ENCODE data around the gene ATF7. TPM values are rescaled to one million over a fixed set of nuclear protein-coding genes. Genes with fewer than 3 reads are reported as not detected.
A peak's percentile ranks its signal among the peaks of the same experiment; 100 is the strongest.

The ATF7 gene
- total and polyA plus RNA-seq, 2 of the 4 experiments (the other 2 are of a cell fraction), result 7.0 to 16.3 TPM

- peaks cover 84% of the 10 kb centered on the region for H3K36me3 ChIP-seq (ENCODE audit: control insufficient read depth, insufficient read depth, low read length)
- no peaks in the 10 kb centered on the region for H3K9me3 ChIP-seq (ENCODE audit: control insufficient read depth, insufficient read depth, low read length)
- WGBS, 2 experiments (ENCODE audit: extremely low coverage in 2 of 2, insufficient read length in 1 of 2), result no CpG with 5 or more reads among the region's 1 CpG
- dilution Hi-C loops (cut with HindIII; ENCODE audit: low sequenced_read_pairs, unreplicated experiment), result no loop called here
- peaks cover 40 to 73% of the 10 kb centered on the region in 2 experiments for H3K79me1 ChIP-seq (ENCODE audit: low read depth in 1 of 2, low read length in 2 of 2)
- CTCF ChIA-PET, result interaction anchor here (0.6 kb wide), 1 partner anchor 11 kb away, joined by 3 read pairs; no protein-coding TSS in a partner anchor
- H2BK5ac ChIP-seq (ENCODE audit: low read depth, low read length, poor library complexity, severe bottlenecking), result no peak overlapping the region
- no peak overlapping the region for H3K23ac ChIP-seq (ENCODE audit: low read depth, low read length)
- intact Hi-C loops (cut with micrococcal nuclease), result no loop called here
- H4K91ac ChIP-seq (ENCODE audit: insufficient read depth, low read depth, low read length), result no peak overlapping the region
- H3K9me1 ChIP-seq (ENCODE audit: insufficient read depth, low read length), result no peaks in the 10 kb centered on the region; the same call in 1 of the 2 replicates
- peaks cover 82% of the 10 kb centered on the region for H4K20me1 ChIP-seq (ENCODE audit: insufficient read depth, low read length)
- no peak overlapping the region for H2BK15ac ChIP-seq (ENCODE audit: low read depth, low read length)
- TF ChIP-seq SMC3 (IDR thresholded peaks at IDR 0.05; ENCODE audit: low read depth, low read length) (no peak), BHLHE40 (IDR thresholded peaks at IDR 0.05; ENCODE audit: low read depth, low read length) (no peak), RCOR1 (IDR thresholded peaks at IDR 0.05; ENCODE audit: insufficient replicate concordance, low read length) (no peak), CTCF (conservative IDR thresholded peaks at IDR 0.05; ENCODE audit: low read depth, low read length) (no peak), MAFK (IDR thresholded peaks at IDR 0.05; ENCODE audit: low read depth, low read length) (no peak), MAZ (IDR thresholded peaks at IDR 0.05; ENCODE audit: borderline replicate concordance, low read depth, low read length) (no peak), NFE2L2 (IDR thresholded peaks at IDR 0.05; ENCODE audit: low read depth, low read length) (no peak), POLR2A (IDR thresholded peaks at IDR 0.05; ENCODE audit: low read depth, low read length) (no peak), RAD21 (IDR thresholded peaks at IDR 0.05; ENCODE audit: low read length) (no peak), CHD1 (IDR thresholded peaks at IDR 0.05; ENCODE audit: low read depth, low read length) (no peak), FOS (IDR thresholded peaks at IDR 0.05; ENCODE audit: low read depth, low read length) (no peak)
- no peak overlapping the region for H2BK120ac ChIP-seq (ENCODE audit: low read depth, low read length)
- H3K18ac ChIP-seq (ENCODE audit: low read depth, low read length), result no peak overlapping the region
- no peaks in the 10 kb centered on the region for H3K27me3 ChIP-seq (ENCODE audit: control insufficient read depth, insufficient read depth, low read length)
- no peak overlapping the region for H3K56ac ChIP-seq (ENCODE audit: extremely low read depth, insufficient read depth, low read length)
- H2BK20ac ChIP-seq (ENCODE audit: low read depth, low read length), result no peak overlapping the region
- in situ Hi-C loops (cut with MboI; ENCODE audit: low sequenced_read_pairs), result no loop called here
- no peak overlapping the region for H2AFZ ChIP-seq (replicated peaks; ENCODE audit: low read length, poor library complexity)
- POLR2A ChIA-PET (ENCODE audit: unreplicated experiment), result no interaction called here
- H2AK5ac ChIP-seq (ENCODE audit: low read depth, low read length), result no peak overlapping the region
- H3K14ac ChIP-seq (replicated peaks; ENCODE audit: low read depth, low read length), result no peak overlapping the region
- H3K4ac ChIP-seq (ENCODE audit: low read depth, low read length), result no peak overlapping the region
- H3K27ac ChIP-seq (ENCODE audit: insufficient read depth, low read length), result no peak overlapping the region
- no peak overlapping the region for H3K9ac ChIP-seq (ENCODE audit: low read depth, low read length)
- H3K4me2 ChIP-seq (ENCODE audit: low read depth, low read length), result no peak overlapping the region
- H4K8ac ChIP-seq (ENCODE audit: low read depth in 2 of 2, low read length in 2 of 2), result no peak overlapping the region
- no peak overlapping the region for H4K5ac ChIP-seq (ENCODE audit: low read depth, low read length)
- no peak overlapping the region for H2AK9ac ChIP-seq (replicated peaks; ENCODE audit: low read depth, low read length, poor library complexity)
- TSS peak; percentile 49 for BruUV-seq (replicated peaks)
- ATAC-seq (ENCODE audit: low read depth), result no peak
- H3K4me1 ChIP-seq (ENCODE audit: control insufficient read depth, insufficient read depth, low read length), result peaks cover 5% of the 10 kb centered on the region; the same call in 1 of the 2 replicates
- no peak overlapping the region for H3K4me3 ChIP-seq (ENCODE audit: insufficient read depth, low read depth, low read length)
- no peak for DNase-seq
These were observed 157.9 kb downstream of the ATF7 start for GRCh38 chr12:53468282-53468681.

Measured in IMR-90 (cell line).